Measurements from ENCODE around the gene TPP2.
A peak's percentile ranks its signal among the peaks of the same experiment; 100 is the strongest.

TPP2 gene

GRCh38 chr13:102596147-102597028 is at the start of gene TPP2:
TPP2 (plus strand) TSS chr13:102596986; CDS start chr13:102597039, 53 bp downstream.
- peak; percentile 99 for DNase-seq (ENCODE audit: low read depth, low spot score)

GRCh38 chr13:102548811-102549210 is 48.0 kb upstream of the TPP2 start:
- DNase-seq (ENCODE audit: low read depth, low spot score): no peak

DNA sequence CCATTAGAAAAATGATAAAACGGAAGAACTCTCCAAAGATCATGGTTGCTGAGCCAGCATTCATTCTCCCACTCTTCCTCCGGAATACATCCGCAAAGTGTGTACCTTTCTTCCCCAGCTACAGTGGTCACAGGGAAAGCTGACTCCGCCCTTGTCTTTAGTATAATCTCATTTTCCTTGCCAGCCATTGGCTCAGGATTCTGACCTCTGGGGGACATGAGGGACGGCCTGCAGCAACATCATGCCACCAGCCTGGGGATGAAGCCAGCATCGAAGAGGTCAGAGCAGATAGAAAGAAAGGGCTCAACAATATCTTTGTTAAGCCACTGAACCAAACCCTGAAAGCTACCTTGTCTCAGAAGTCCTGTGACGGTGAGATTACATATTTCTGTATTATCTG is 46.3 kb upstream of the TPP2 start:
- no peak for DNase-seq (ENCODE audit: low read depth, low spot score)

GRCh38 chr13:102555914-102556553 is 40.8 kb upstream of the TPP2 start:
- DNase-seq (ENCODE audit: low read depth, low spot score): peak; percentile 31

GRCh38 chr13:102556806-102557205 is 40.0 kb upstream of the TPP2 start:
- DNase-seq (ENCODE audit: low read depth, low spot score): no peak

DNA sequence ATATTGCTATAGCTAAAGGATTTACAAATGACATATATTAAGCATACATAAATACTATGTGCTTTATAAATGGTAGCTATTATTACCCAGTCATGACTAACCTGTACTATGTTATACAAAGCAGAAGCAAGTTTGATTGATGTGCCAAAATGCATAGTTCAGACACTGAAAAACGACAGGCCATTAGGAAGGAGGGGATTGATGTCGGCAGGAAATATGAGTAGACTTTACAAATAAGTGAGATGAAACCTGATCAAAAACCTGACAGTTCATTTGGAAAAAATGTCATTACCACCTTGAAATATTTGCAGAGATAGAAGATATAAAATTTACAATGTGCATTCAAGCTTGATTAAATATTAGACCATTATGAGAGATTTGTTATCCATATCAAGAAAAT is 38.8 kb upstream of the TPP2 start:
- no peak for DNase-seq (ENCODE audit: low read depth, low spot score)

DNA sequence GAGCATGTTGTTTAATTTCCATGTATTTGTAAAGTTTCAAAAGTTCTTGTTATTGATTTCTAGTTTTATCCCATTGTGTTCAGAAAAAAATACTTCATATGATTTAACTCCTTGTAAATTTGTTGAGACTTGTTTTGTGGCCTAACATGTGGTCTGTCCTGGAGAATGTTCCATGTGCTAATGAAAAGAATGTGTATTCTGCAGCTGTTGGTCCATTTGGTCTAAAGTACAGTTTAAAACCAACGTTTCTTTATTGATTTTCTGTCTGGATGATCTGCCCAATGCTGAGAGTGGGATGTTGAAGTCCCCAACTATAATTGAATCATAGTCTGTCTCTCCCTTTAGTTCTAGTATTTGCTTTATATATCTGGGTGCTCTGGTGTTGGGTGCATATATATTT is 34.9 kb upstream of the TPP2 start:
- DNase-seq (ENCODE audit: low read depth, low spot score): no peak

GRCh38 chr13:102563267-102563666 is 33.5 kb upstream of the TPP2 start:
- DNase-seq (ENCODE audit: low read depth, low spot score): no peak

- DNase-seq (ENCODE audit: low read depth, low spot score): no peak
Measured at GRCh38 chr13:102564564-102564963, 32.2 kb upstream of the TPP2 start.

DNA sequence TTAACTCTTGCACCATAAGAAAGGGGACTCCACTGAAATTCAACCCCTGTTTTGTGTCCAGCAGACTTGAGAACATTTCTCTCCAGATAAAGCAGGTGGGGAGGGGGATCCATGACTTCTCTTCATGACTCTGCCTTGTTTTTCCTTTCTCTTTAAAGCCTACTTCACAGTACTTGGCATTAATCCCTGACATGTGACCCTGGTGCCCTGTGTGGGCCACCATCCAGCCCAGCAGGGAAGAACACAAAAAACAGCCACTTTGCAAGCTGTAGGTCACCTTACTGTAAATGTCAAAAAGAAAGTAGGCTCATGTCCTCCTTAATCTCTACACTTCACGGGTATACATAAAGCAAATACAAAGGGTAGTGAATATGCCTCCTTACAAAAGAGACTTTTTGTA is 30.3 kb upstream of the TPP2 start:
- DNase-seq (ENCODE audit: low read depth, low spot score): no peak

DNA sequence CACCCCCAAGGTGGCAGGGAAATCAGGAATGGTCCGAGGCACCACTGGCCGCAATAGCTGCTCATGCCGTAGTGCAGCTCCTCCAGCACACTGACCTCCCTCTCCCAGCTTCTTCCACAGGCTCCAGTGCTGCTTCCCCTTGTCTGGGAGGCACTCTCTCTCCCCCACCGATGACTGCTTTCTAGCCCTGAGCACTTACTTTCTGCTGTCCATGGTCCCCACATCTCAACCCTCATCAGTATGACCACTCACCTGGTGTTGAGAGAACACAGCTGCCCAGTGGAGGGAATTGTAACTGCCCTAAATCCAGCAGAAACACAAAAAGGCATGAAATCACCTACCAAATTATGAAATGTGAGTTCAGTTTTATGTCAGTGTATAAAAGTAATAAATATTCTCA is 28.9 kb upstream of the TPP2 start:
- peak; percentile 37 for DNase-seq (ENCODE audit: low read depth, low spot score)

- no peak for DNase-seq (ENCODE audit: low read depth, low spot score)
Measured at GRCh38 chr13:102569488-102569887, 27.3 kb upstream of the TPP2 start.

- peak; percentile 10 for DNase-seq (ENCODE audit: low read depth, low spot score)
Measured at GRCh38 chr13:102571075-102571474, 25.7 kb upstream of the TPP2 start.

DNA sequence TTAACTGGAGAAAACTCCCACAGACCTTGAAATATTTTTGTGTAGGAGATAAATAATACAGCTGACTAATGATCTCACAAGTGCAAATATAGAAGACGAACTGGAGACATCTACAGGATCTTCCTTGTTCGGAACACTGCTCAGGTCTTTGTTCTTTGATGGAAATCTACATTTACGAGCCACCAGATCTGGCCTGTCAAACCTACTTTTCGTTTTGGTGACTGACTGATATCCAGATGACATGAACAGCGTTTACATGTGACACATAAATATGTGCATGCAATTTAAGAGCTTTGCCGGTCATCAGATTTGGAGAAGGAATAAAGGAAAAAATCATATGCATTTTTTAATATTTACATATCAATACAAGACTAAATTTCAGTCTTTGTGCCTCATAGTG is 24.5 kb upstream of the TPP2 start:
- DNase-seq (ENCODE audit: low read depth, low spot score): no peak

GRCh38 chr13:102580552-102581169 is 16.1 kb upstream of the TPP2 start:
- DNase-seq (ENCODE audit: low read depth, low spot score): no peak

DNA sequence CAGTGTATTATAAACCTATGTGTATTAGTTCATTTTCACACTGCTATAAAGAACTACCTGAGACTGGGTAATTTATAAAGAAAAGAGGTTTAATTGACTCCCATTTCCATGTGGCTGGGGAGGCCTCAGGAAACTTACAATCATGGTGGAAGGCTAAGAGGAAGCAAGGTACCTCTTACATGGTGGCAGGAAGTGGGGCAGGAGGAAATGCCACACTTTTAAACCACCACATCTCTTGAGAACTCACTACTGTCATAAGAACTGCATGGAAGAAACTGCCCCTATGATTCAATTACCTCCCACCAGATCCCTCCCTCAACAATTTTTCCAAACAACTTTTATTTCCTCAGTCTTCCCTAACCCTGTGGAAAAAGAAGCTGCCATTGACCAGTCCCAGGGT is 14.5 kb upstream of the TPP2 start:
- no peak for DNase-seq (ENCODE audit: low read depth, low spot score)

DNA sequence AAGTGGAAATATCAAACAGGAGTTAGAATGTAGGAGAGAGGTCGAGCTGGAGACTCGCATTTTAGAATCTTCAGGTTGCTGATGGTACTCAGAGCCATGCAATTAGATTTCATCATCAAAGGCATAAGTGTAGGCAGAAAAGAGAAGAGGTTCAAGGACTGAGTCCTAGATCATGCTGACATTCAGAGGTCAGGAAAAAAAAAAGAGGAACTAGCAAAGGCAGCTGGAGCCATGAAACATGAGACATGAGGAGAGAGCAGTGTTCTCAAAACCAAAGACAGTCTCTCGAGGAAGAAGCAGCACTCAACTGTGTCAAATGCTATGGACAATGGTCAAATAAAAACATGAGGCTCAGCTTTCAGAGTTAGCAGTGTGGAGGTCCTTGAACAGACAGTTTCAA is 12.4 kb upstream of the TPP2 start:
- no peak for DNase-seq (ENCODE audit: low read depth, low spot score)

DNA sequence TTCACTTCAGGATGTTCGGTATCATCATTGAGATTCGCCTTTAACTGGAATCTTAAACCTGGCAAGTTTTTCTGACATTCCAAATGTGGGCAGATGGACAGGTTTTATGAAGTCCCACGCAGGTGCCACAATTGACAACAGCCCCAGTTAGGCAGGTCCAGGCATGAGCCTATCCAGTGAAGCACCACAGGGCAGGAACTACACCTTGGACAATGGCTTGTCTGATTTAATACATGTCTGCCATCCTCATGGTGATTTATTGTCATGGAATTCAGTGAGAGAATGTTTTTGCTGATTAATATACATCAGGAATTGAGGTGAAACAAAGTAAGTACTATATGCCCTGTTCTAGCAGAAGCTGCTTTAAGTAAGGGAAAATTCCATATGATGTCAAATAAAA is 10.2 kb upstream of the TPP2 start:
- DNase-seq (ENCODE audit: low read depth, low spot score): no peak

DNA sequence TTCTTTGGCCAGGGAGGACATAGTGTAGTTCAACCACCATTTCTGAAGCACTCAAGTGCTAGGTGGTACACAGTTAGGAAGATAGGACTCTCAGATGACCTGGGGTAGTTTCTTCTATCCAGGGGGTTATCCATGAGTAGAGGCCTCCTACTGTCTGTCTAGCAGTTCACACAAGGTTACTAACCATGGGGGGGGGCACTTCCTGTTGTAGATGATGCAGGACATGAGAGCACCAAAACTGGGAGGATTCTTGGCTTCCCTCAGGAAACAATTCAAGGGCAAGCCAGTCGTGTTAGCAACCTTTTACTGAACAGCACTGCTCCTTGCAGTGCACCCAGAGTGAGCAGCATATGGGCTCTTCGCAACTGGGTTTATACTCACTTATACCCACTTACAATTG is 8.9 kb upstream of the TPP2 start:
- no peak for DNase-seq (ENCODE audit: low read depth, low spot score)

GRCh38 chr13:102589301-102589822 is 7.4 kb upstream of the TPP2 start:
- no peak for DNase-seq (ENCODE audit: low read depth, low spot score)

- peak; percentile 86 for DNase-seq (ENCODE audit: low read depth, low spot score)
Measured at GRCh38 chr13:102591988-102592781, 4.6 kb upstream of the TPP2 start.

DNA sequence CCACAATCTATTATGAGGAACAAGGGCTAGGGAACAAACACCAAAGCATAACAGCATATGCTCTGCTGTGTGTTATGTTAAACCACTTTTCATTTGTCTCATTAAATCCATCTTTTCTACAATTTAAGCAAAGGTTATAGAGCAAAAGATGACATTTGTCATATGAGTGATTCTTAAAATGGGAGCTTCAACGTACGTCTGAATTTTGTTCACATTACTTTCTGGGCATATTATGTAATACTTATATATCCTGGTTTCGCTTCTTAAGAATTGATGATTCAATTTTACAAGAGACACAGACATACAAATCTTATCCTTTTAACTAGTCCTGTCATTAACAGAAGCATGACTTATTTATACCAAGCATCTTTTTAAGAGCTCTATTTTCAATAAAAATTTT is 3.3 kb upstream of the TPP2 start:
- DNase-seq (ENCODE audit: low read depth, low spot score): no peak
